HEK293 (cell line): Measurements from ENCODE around the gene ZSWIM1.
A peak's percentile ranks its signal among the peaks of the same experiment; 100 is the strongest.

Source experiments
- CTCF ChIA-PET: fragments of 350-600 bp; formaldehyde crosslinking; extraction: SDS; loops from one replicate; lab custom pipeline; 2021; ENCODE audit warnings: antibody characterized with exemption; lab: Yijun Ruan, JAX
- POLR2A ChIA-PET: fragments of 300-600 bp; formaldehyde crosslinking; extraction: SDS; loops from one replicate; lab custom pipeline; 2020; ENCODE audit warnings: antibody characterized with exemption, inconsistent platforms; lab: Yijun Ruan, JAX
- H3K27ac ChIP-seq: fragments of 200-500 bp; sonication (Bioruptor generic); 2 replicates; pipeline ENCODE4 v1.5.1; 2014; ENCODE audit warnings: low read depth, low read length, control low read depth, inconsistent platforms; ENCODE audit errors: extremely low read depth
- H3K36me3 ChIP-seq, 2 experiments: fragments of 200-500 bp in 1 of 2; sonication (Bioruptor generic) in 1 of 2; 1 replicate in 1 of 2; 2 replicates in 1 of 2; pipeline ENCODE4 v1.5.1; 2014 to 2017; ENCODE audit warnings: inconsistent platforms in 2 of 2, low read length in 2 of 2; ENCODE audit not compliant: control insufficient read depth in 2 of 2, insufficient read depth in 1 of 2
- H3K4me1 ChIP-seq: fragments of 200-500 bp; sonication (Bioruptor generic); 2 replicates; pipeline ENCODE4 v1.5.1; 2014; ENCODE audit warnings: mild to moderate bottlenecking, low read length, inconsistent platforms; ENCODE audit not compliant: control insufficient read depth, insufficient read depth
- H3K4me3 ChIP-seq: 2 replicates; pipeline ENCODE4 v1.5.1; 2011; ENCODE audit warnings: low read depth, mild to moderate bottlenecking, control low read depth, low read length, moderate library complexity
- H3K9me3 ChIP-seq: fragments of 200-500 bp; sonication (Bioruptor generic); 2 replicates; pipeline ENCODE4 v1.5.1; 2014; ENCODE audit warnings: low read depth, low read length, inconsistent platforms; ENCODE audit not compliant: control insufficient read depth, insufficient read depth
- ELK4 ChIP-seq: IDR thresholded peaks from 2 replicates; pipeline ENCODE4 v1.6.1; 2011; ENCODE audit warnings: mild to moderate bottlenecking, low read depth, low read length, borderline replicate concordance
- HIC1 ChIP-seq: fragments of 450-650 bp; formaldehyde crosslinking; IDR thresholded peaks from 2 replicates; pipeline ENCODE4 v1.5.1; 2016; ENCODE audit warnings: missing biosample characterization, missing genetic modification characterization
- HOXA7 ChIP-seq: sonication (generic); formaldehyde crosslinking; IDR thresholded peaks from 2 replicates; pipeline ENCODE4 v1.8.1; 2022; ENCODE audit warnings: missing genetic modification reagents, borderline replicate concordance
- HOXD13 ChIP-seq: sonication (generic); formaldehyde crosslinking; IDR thresholded peaks from 2 replicates; pipeline ENCODE4 v1.8.0; 2022; ENCODE audit warnings: missing genetic modification reagents, borderline replicate concordance
- REPIN1 ChIP-seq: fragments of 450-650 bp; formaldehyde crosslinking; IDR thresholded peaks from 2 replicates; pipeline ENCODE4 v1.5.1; 2017; ENCODE audit warnings: missing biosample characterization, missing genetic modification characterization, low read depth
- REST ChIP-seq: fragments of 450-650 bp; formaldehyde crosslinking; IDR thresholded peaks from 2 replicates; pipeline ENCODE4 v1.5.1; 2016; ENCODE audit warnings: missing biosample characterization, missing genetic modification characterization
- ZNF514 ChIP-seq: fragments of 450-650 bp; formaldehyde crosslinking; IDR thresholded peaks from 2 replicates; pipeline ENCODE4 v1.5.1; 2016; ENCODE audit warnings: missing biosample characterization, missing genetic modification characterization
- ZNF530 ChIP-seq: fragments of 450-650 bp; formaldehyde crosslinking; IDR thresholded peaks from 2 replicates; pipeline ENCODE4 v1.5.1; 2016; ENCODE audit warnings: low read depth, missing biosample characterization, missing genetic modification characterization
- ZNF555 ChIP-seq: fragments of 450-650 bp; formaldehyde crosslinking; conservative IDR thresholded peaks from 2 replicates; pipeline ENCODE4 v1.5.1; 2017; ENCODE audit warnings: missing biosample characterization, mild to moderate bottlenecking, missing genetic modification characterization, inconsistent platforms
- ZNF600 ChIP-seq: fragments of 450-650 bp; formaldehyde crosslinking; IDR thresholded peaks from 2 replicates; pipeline ENCODE4 v1.5.1; 2016; ENCODE audit warnings: missing biosample characterization, missing genetic modification characterization
- ZNF692 ChIP-seq: fragments of 450-650 bp; formaldehyde crosslinking; IDR thresholded peaks from 2 replicates; pipeline ENCODE4 v1.5.1; 2016; ENCODE audit warnings: missing biosample characterization, missing genetic modification characterization
- ZNF76 ChIP-seq: fragments of 450-650 bp; formaldehyde crosslinking; IDR thresholded peaks from 2 replicates; pipeline ENCODE4; 2016; ENCODE audit warnings: low read depth, missing biosample characterization, missing genetic modification characterization, borderline replicate concordance

The ZSWIM1 gene

GRCh38 chr20:45886590-45887345, 5.7 kb downstream of the ZSWIM1 start:
- TF ChIP-seq ZNF530 (tag by site-specific recombination): no peak
- TF ChIP-seq ELK4: no peak
- no peak for TF ChIP-seq ZNF514 (tag by site-specific recombination)
- no peak for TF ChIP-seq ZNF76
- no peak for TF ChIP-seq ZNF692 (tag by site-specific recombination)
- TF ChIP-seq REST (tag by site-specific recombination): no peak
- no peak for TF ChIP-seq ZNF555 (tag by site-specific recombination)
- no peak for TF ChIP-seq HOXA7 (CRISPR knock-in tag)
- no peak for TF ChIP-seq HIC1 (tag by site-specific recombination)
- H3K36me3 ChIP-seq: peaks cover 0 to 48% of the 10 kb centered on the region in 2 experiments; a peak in 2 of 3 replicates
- no peak overlapping the region for H3K4me3 ChIP-seq
- peaks cover under 1% of the 10 kb centered on the region; the same call in 1 of the 2 replicates for H3K4me1 ChIP-seq
- CTCF ChIA-PET: interaction anchor here (0.6 kb wide), 1 partner anchor 62 kb away, joined by 3 read pairs; no protein-coding TSS in a partner anchor
- POLR2A ChIA-PET: no interaction called here
- H3K27ac ChIP-seq: no peak overlapping the region
- no peaks in the 10 kb centered on the region for H3K9me3 ChIP-seq

- CTCF ChIA-PET: interaction anchor here (0.6 kb wide), 1 partner anchor 63 kb away, joined by 3 read pairs; no protein-coding TSS in a partner anchor
- POLR2A ChIA-PET: no interaction called here
- H3K27ac ChIP-seq: no peak within 1 kb of the TSS
- H3K4me3 ChIP-seq: no peak within 1 kb of the TSS
- H3K36me3 ChIP-seq: peaks cover 0 to 45% of the 10 kb centered on the region in 2 experiments; a peak in 2 of 3 replicates
- H3K9me3 ChIP-seq: no peaks in the 10 kb centered on the region
- H3K4me1 ChIP-seq: peaks cover 3% of the 10 kb centered on the region; the same call in 1 of the 2 replicates
- no peak for TF ChIP-seq REPIN1
- peak; percentile 34; the same call in 1 of the 2 replicates for TF ChIP-seq ZNF600
These were observed 6.3 kb downstream of the ZSWIM1 start, which contains the start of gene SPATA25 for GRCh38 chr20:45887346-45887715. Gene SPATA25, minus strand, starts transcription at chr20:45887622. Its CDS starts 32 bp downstream, at chr20:45887590.

GRCh38 chr20:45888681-45889080, 7.7 kb downstream of the ZSWIM1 start:
- no peaks in the 10 kb centered on the region for H3K9me3 ChIP-seq
- ChIA-PET CTCF (no interaction called here), POLR2A (no interaction called here)
- no peak overlapping the region for H3K4me3 ChIP-seq
- peaks cover 3% of the 10 kb centered on the region; the same call in 1 of the 2 replicates for H3K4me1 ChIP-seq
- peaks cover 0 to 41% of the 10 kb centered on the region in 2 experiments; a peak in 2 of 3 replicates for H3K36me3 ChIP-seq
- no peak overlapping the region for H3K27ac ChIP-seq
- TF ChIP-seq HOXD13 (CRISPR knock-in tag): no peak
- no peak for TF ChIP-seq ZNF600
